ENCODE results near the gene HECTD1.
"Not testable (repeated sequence)": the region's sequence is repeated elsewhere in the genome, so short reads cannot be mapped to it uniquely, and the experiment has no call there.

Gene HECTD1

GRCh38 chr14:31192544-31192943, 15.0 kb downstream of the HECTD1 start:
- not testable (repeated sequence) for DNase-seq (ENCODE audit: low spot score)

GRCh38 chr14:31190717-31191263, 16.8 kb downstream of the HECTD1 start:
- DNase-seq (ENCODE audit: low spot score), result no peak

- no peak for DNase-seq (ENCODE audit: low spot score)
Observed at GRCh38 chr14:31190219-31190603, 17.4 kb downstream of the HECTD1 start.

- no peak for DNase-seq (ENCODE audit: low spot score)
Observed at GRCh38 chr14:31189346-31190218, 18.0 kb downstream of the HECTD1 start.

GRCh38 chr14:31188744-31189143, 18.8 kb downstream of the HECTD1 start:
- no peak for DNase-seq (ENCODE audit: low spot score)

- not testable (repeated sequence) for DNase-seq (ENCODE audit: low spot score)
Observed at GRCh38 chr14:31182016-31182415, 25.6 kb downstream of the HECTD1 start.

GRCh38 chr14:31181271-31181670, 26.3 kb downstream of the HECTD1 start:
- DNase-seq (ENCODE audit: low spot score), result no peak

GRCh38 chr14:31180299-31181051, 27.1 kb downstream of the HECTD1 start:
- DNase-seq (ENCODE audit: low spot score), result no peak

- DNase-seq (ENCODE audit: low spot score), result no peak
Observed at GRCh38 chr14:31174433-31174832, 33.2 kb downstream of the HECTD1 start.

- DNase-seq (ENCODE audit: low spot score), result no peak
Observed at GRCh38 chr14:31173120-31173837, 34.3 kb downstream of the HECTD1 start.

GRCh38 chr14:31172084-31172483, 35.5 kb downstream of the HECTD1 start:
- DNase-seq (ENCODE audit: low spot score), result no peak

GRCh38 chr14:31170411-31170810, 37.2 kb downstream of the HECTD1 start:
- DNase-seq (ENCODE audit: low spot score), result no peak

- DNase-seq (ENCODE audit: low spot score), result no peak
Observed at GRCh38 chr14:31169877-31170276, 37.7 kb downstream of the HECTD1 start.

GRCh38 chr14:31167032-31167431, 40.6 kb downstream of the HECTD1 start:
- no peak for DNase-seq (ENCODE audit: low spot score)

GRCh38 chr14:31166271-31166561, 41.4 kb downstream of the HECTD1 start:
- no peak for DNase-seq (ENCODE audit: low spot score)

GRCh38 chr14:31164115-31164514, 43.5 kb downstream of the HECTD1 start:
- no peak for DNase-seq (ENCODE audit: low spot score)

- DNase-seq (ENCODE audit: low spot score), result no peak
Observed at GRCh38 chr14:31162910-31163649, 44.5 kb downstream of the HECTD1 start.

GRCh38 chr14:31161274-31161673, 46.3 kb downstream of the HECTD1 start:
- DNase-seq (ENCODE audit: low spot score), result no peak

GRCh38 chr14:31159682-31160296, 47.8 kb downstream of the HECTD1 start:
- DNase-seq (ENCODE audit: low spot score), result peak; percentile 36

- DNase-seq (ENCODE audit: low spot score), result no peak
Observed at GRCh38 chr14:31154956-31155355, 52.6 kb downstream of the HECTD1 start.

- no peak for DNase-seq (ENCODE audit: low spot score)
Observed at GRCh38 chr14:31142455-31143087, 65.0 kb downstream of the HECTD1 start.

Data from GM03348 (cell line).